H9 (cell line): ENCODE data around the gene TSNAXIP1. TPM values are rescaled to one million over a fixed set of nuclear protein-coding genes. Genes with fewer than 3 reads are reported as not detected.

Experiments used
- DNase-seq: peaks from one replicate; pipeline ENCODE4 v3.0.0-alpha.2; 2017
- H2AFZ ChIP-seq: one replicate; pipeline ENCODE4 v1.6.1; 2013; ENCODE audit warnings: mild to moderate bottlenecking, low read length, control low read depth, moderate library complexity
- H2AK5ac ChIP-seq: 2 replicates; pipeline ENCODE4 v1.6.1; 2013; ENCODE audit warnings: low read length, control low read depth, mixed read lengths; ENCODE audit not compliant: insufficient read length
- H2BK120ac ChIP-seq: one replicate; pipeline ENCODE4 v1.6.1; 2013; ENCODE audit warnings: low read depth, mild to moderate bottlenecking, low read length, control low read depth, inconsistent platforms; ENCODE audit not compliant: poor library complexity, severe bottlenecking
- H2BK12ac ChIP-seq: 2 replicates; pipeline ENCODE4 v1.6.1; 2013; ENCODE audit warnings: low read length, control low read depth, mixed read lengths, low read depth; ENCODE audit not compliant: insufficient read length
- H2BK15ac ChIP-seq: 2 replicates; pipeline ENCODE4 v1.6.1; 2013; ENCODE audit warnings: low read depth, low read length, control low read depth
- H2BK20ac ChIP-seq: one replicate; pipeline ENCODE4 v1.6.1; 2013; ENCODE audit warnings: low read depth, mild to moderate bottlenecking, low read length, control low read depth, inconsistent platforms; ENCODE audit not compliant: poor library complexity, severe bottlenecking
- H2BK5ac ChIP-seq: 2 replicates; pipeline ENCODE4 v1.6.1; 2013; ENCODE audit warnings: low read length, control low read depth, mixed read lengths; ENCODE audit not compliant: insufficient read length
- H3K14ac ChIP-seq: 2 replicates; pipeline ENCODE4 v1.6.1; 2013; ENCODE audit warnings: low read length, control low read depth; ENCODE audit not compliant: insufficient read depth
- H3K18ac ChIP-seq: 2 replicates; pipeline ENCODE4 v1.6.1; 2013; ENCODE audit warnings: low read depth, mild to moderate bottlenecking, mixed read lengths, low read length, control low read depth; ENCODE audit not compliant: insufficient read length
- H3K23ac ChIP-seq: 2 replicates; pipeline ENCODE4 v1.6.1; 2013; ENCODE audit warnings: low read length, control low read depth, mixed read lengths, low read depth; ENCODE audit not compliant: insufficient read length
- H3K23me2 ChIP-seq: 2 replicates; pipeline ENCODE4 v1.6.1; 2013; ENCODE audit warnings: low read depth, mild to moderate bottlenecking, mixed read lengths, low read length, control low read depth; ENCODE audit not compliant: insufficient read length, poor library complexity, severe bottlenecking
- H3K27ac ChIP-seq: 2 replicates; pipeline ENCODE4 v1.5.1; 2013; ENCODE audit warnings: low read length, control low read depth, mixed read lengths, low read depth; ENCODE audit not compliant: insufficient read length
- H3K27me3 ChIP-seq: 2 replicates; pipeline ENCODE4 v1.6.1; 2013; ENCODE audit warnings: low read length, control low read depth, inconsistent platforms; ENCODE audit not compliant: insufficient read depth
- H3K4ac ChIP-seq: 2 replicates; pipeline ENCODE4 v1.6.1; 2013; ENCODE audit warnings: low read depth, mild to moderate bottlenecking, control low read depth, inconsistent platforms, low read length, moderate library complexity
- H3K4me1 ChIP-seq: 2 replicates; pipeline ENCODE4 v1.6.1; 2013; ENCODE audit warnings: low read length, control low read depth, inconsistent platforms; ENCODE audit not compliant: insufficient read depth
- H3K4me2 ChIP-seq: 2 replicates; pipeline ENCODE4 v1.6.1; 2013; ENCODE audit warnings: low read length, control low read depth, mixed read lengths; ENCODE audit not compliant: insufficient read length, insufficient read depth
- H3K56ac ChIP-seq: 2 replicates; pipeline ENCODE4 v1.6.1; 2013; ENCODE audit warnings: low read depth, mild to moderate bottlenecking, mixed read lengths, low read length, control low read depth; ENCODE audit not compliant: insufficient read length
- H3K79me1 ChIP-seq: 2 replicates; pipeline ENCODE4 v1.6.1; 2013; ENCODE audit warnings: low read depth, mild to moderate bottlenecking, moderate library complexity, low read length, control low read depth, inconsistent platforms; ENCODE audit not compliant: insufficient read depth, poor library complexity, severe bottlenecking
- H3K79me2 ChIP-seq: 2 replicates; pipeline ENCODE4 v1.6.1; 2013; ENCODE audit warnings: low read length, control low read depth, inconsistent platforms; ENCODE audit not compliant: insufficient read depth
- H3K9ac ChIP-seq: 2 replicates; pipeline ENCODE4 v1.6.1; 2013; ENCODE audit warnings: low read length, control low read depth, mixed read lengths; ENCODE audit not compliant: insufficient read length; ENCODE audit errors: extremely low read depth
- H3K9me3 ChIP-seq: one replicate; pipeline ENCODE4 v1.6.1; 2013; ENCODE audit warnings: low read depth, low read length, inconsistent platforms; ENCODE audit not compliant: control insufficient read depth
- H3T11ph ChIP-seq: one replicate; pipeline ENCODE4 v1.6.1; 2013; ENCODE audit warnings: mild to moderate bottlenecking, low read length, control low read depth, inconsistent platforms
- H4K20me1 ChIP-seq: one replicate; pipeline ENCODE4 v1.6.1; 2013; ENCODE audit not compliant: control insufficient read depth, insufficient read length, insufficient read depth
- H4K5ac ChIP-seq: 2 replicates; pipeline ENCODE4 v1.6.1; 2013; ENCODE audit warnings: low read depth, mild to moderate bottlenecking, mixed read lengths, low read length, control low read depth; ENCODE audit not compliant: insufficient read length
- H4K8ac ChIP-seq: replicated peaks from 2 replicates; pipeline ENCODE4 v1.6.1; 2013; ENCODE audit warnings: low read length, control low read depth, mixed read lengths, low read depth; ENCODE audit not compliant: insufficient read length
- H4K91ac ChIP-seq: 2 replicates; pipeline ENCODE4 v1.6.1; 2013; ENCODE audit warnings: low read depth, mild to moderate bottlenecking, moderate library complexity, mixed read lengths, low read length, control low read depth; ENCODE audit not compliant: insufficient read length
- H3K27ac Mint-ChIP-seq, 3 experiments: 2 replicates in 2 of 3; 3 replicates in 1 of 3; pipeline ENCODE4 v1.8.0; 2020 to 2021; ENCODE audit warnings: mixed read lengths in 3 of 3, mild to moderate bottlenecking in 1 of 3, moderate library complexity in 1 of 3
- H3K27me3 Mint-ChIP-seq: 2 replicates; pipeline ENCODE4 v1.8.0; 2021; ENCODE audit warnings: low read depth, mild to moderate bottlenecking, moderate library complexity, mixed read lengths
- H3K36me3 Mint-ChIP-seq, 3 experiments: 2 replicates in 2 of 3; 3 replicates in 1 of 3; pipeline ENCODE4 v1.8.0; 2020 to 2021; ENCODE audit warnings: low read depth in 3 of 3, mixed read lengths in 3 of 3; ENCODE audit not compliant: insufficient read depth in 1 of 3
- H3K4me1 Mint-ChIP-seq, 2 experiments: 2 replicates each; pipeline ENCODE4 v1.8.0; 2020; ENCODE audit warnings: mixed read lengths in 2 of 2
- H3K4me3 Mint-ChIP-seq, 2 experiments: 2 replicates in 1 of 2; 3 replicates in 1 of 2; pipeline ENCODE4 v1.8.0; 2020 to 2021; ENCODE audit warnings: mild to moderate bottlenecking in 2 of 2, mixed read lengths in 2 of 2, moderate library complexity in 1 of 2
- H3K9me3 Mint-ChIP-seq, 2 experiments: 2 replicates in 1 of 2; 3 replicates in 1 of 2; pipeline ENCODE4 v1.8.0; 2020; ENCODE audit warnings: mild to moderate bottlenecking in 2 of 2, mixed read lengths in 2 of 2, moderate library complexity in 1 of 2
- CTCF ChIP-seq: fragments of 200-600 bp; sonication (generic); conservative IDR thresholded peaks from 3 replicates; pipeline ENCODE4 v1.8.0; 2021; ENCODE audit warnings: antibody characterized with exemption, mild to moderate bottlenecking
- WGBS: extraction: QIAGEN DNeasy Blood & Tissue Kit; methylation state at CpG from one replicate; pipeline ENCODE4 v1.1.7; 2013; ENCODE audit warnings: missing lambda C conversion rate, low lambda C conversion rate, mixed read lengths; ENCODE audit not compliant: insufficient read length; ENCODE audit errors: extremely low coverage; 5-methylcytosine and 5-hydroxymethylcytosine counted together
- total RNA-seq: library from RNA; stranded (reverse); gene quantifications from 2 replicates; pipeline ENCODE4 v1.2.1, GENCODE V29; 2021

The TSNAXIP1 gene
- total RNA-seq, 1 experiment from 2014 or later, result 1.3 TPM

- Histone ChIP-seq H3K23ac (no peak overlapping the region), H2BK20ac (no peak overlapping the region), H3K23me2 (no peaks in the 10 kb centered on the region), H2BK120ac (no peak overlapping the region), H2AK5ac (no peak overlapping the region), H4K8ac (no peak overlapping the region), H4K5ac (no peak overlapping the region), H2BK15ac (no peak overlapping the region), H4K91ac (no peak overlapping the region), H2AFZ (no peak overlapping the region), H2BK5ac (no peak overlapping the region), H3K27me3 (no peaks in the 10 kb centered on the region), H3K4ac (no peak overlapping the region), H3T11ph (no peak overlapping the region), H3K18ac (no peak overlapping the region), H3K79me1 (no peaks in the 10 kb centered on the region), H3K27ac (no peak overlapping the region), H3K4me1 (no peaks in the 10 kb centered on the region), H3K14ac (no peak overlapping the region), H3K4me2 (no peak overlapping the region), H3K56ac (no peak overlapping the region), H4K20me1 (no peaks in the 10 kb centered on the region), H3K79me2 (0 out of 2 replicates have a peak, but pooled peaks cover 3% of the 10 kb centered on the region), H3K9ac (no peak overlapping the region), H2BK12ac (no peak overlapping the region), H3K9me3 (no peaks in the 10 kb centered on the region)
- no peak for DNase-seq
- no CpG with 5 or more reads among the region's 4 CpGs for WGBS
- Mint-ChIP-seq H3K4me3 (no peak overlapping the region), H3K27ac (no peak overlapping the region), H3K36me3 (peaks cover 6 to 18% (median 15%) of the 10 kb centered on the region in 3 experiments), H3K27me3 (peaks cover 1% of the 10 kb centered on the region; the same call in 1 of the 2 replicates), H3K9me3 (peaks cover 3 to 5% of the 10 kb centered on the region in 2 experiments; a peak in 3 of 5 replicates), H3K4me1 (no peaks in the 10 kb centered on the region)
- no peak for TF ChIP-seq CTCF
Observed at GRCh38 chr16:67773099-67773498, 33.6 kb upstream of the TSNAXIP1 start.
